Measurements from ENCODE around the gene KCNMB1.

Gene KCNMB1

DNA sequence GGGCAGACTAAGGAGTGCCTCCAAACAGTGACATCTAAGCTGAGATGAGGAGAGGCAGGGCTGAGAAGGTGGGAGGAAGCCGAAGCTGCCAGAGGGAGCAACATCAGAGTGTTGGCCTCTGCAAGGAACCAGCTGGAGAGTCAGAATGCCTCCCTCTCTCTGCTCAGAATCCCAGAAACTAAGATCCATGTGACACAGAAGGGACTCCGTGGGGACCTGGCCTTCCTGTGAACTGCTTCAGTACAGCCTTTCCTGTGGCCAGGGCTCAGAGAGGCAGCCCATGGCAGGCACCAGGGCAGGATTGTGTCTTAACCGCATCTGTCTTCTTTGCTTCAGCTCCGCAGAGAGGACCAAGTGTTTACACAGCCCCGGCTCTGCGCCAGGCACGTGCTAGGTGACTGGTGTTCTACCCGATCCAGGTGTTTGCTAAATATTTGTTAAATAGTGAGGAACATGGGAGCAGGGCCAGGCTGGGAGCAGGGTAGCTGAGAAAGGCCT, 33.5 kb downstream of the KCNMB1 start:
- no peaks in the 10 kb centered on the region for H3K27me3 ChIP-seq (ENCODE audit: insufficient read depth, low read length, poor library complexity)

DNA sequence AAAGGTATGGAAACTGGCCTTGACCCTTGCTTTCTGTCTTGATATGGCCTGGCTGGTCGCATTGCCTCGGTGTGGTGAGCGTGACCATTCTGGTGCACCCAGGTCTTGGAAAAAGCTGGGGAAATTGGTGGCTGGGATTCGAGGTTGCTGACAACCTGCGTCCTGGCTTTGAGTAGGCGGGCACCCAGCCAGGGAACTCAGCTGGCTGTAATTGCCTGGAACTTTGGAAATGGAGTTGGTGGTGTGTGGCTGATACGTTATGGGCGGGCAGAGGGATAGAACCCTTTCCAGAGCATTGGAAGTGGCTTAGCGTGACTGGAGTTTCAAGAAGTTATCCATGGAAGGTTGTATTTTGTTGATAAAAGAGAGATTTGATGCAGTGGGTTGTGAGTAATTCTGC, 35.2 kb downstream of the KCNMB1 start:
- H3K18ac ChIP-seq (ENCODE audit: low read length) = no peak overlapping the region
- no peak overlapping the region for H4K8ac ChIP-seq (ENCODE audit: low read depth, low read length)
- no peaks in the 10 kb centered on the region for H3K27me3 ChIP-seq (ENCODE audit: insufficient read depth, low read length, poor library complexity)
- H3K4me1 ChIP-seq (ENCODE audit: control insufficient read depth, low read depth, low read length) = no peaks in the 10 kb centered on the region
- H3K36me3 ChIP-seq (ENCODE audit: control insufficient read depth, insufficient read depth, low read length) = no peaks in the 10 kb centered on the region
- no peak overlapping the region for H4K5ac ChIP-seq (ENCODE audit: low read length)
- H3K79me1 ChIP-seq (ENCODE audit: low read length) = no peaks in the 10 kb centered on the region
- no peak overlapping the region for H3K4me3 ChIP-seq (ENCODE audit: low read length)
- DNase-seq = no peak
- no peak overlapping the region for H3K9ac ChIP-seq (ENCODE audit: low read length)
- no CpG with 5 or more reads among the region's 9 CpGs for WGBS (ENCODE audit: extremely low coverage, insufficient coverage, low lambda C conversion rate)
- no peak overlapping the region for H3K4ac ChIP-seq (ENCODE audit: low read depth, low read length)
- H3K4me2 ChIP-seq (ENCODE audit: low read length) = no peak overlapping the region
- no peak overlapping the region for H2BK120ac ChIP-seq (ENCODE audit: low read depth, low read length)
- no peak overlapping the region for H2BK5ac ChIP-seq (ENCODE audit: low read length)
- H2AK5ac ChIP-seq (ENCODE audit: low read length) = no peak overlapping the region
- no peaks in the 10 kb centered on the region for H3K79me2 ChIP-seq (ENCODE audit: control insufficient read depth, insufficient read depth, low read length)
- H3K56ac ChIP-seq (ENCODE audit: low read length) = no peak overlapping the region
- H3K23ac ChIP-seq (ENCODE audit: low read length) = no peak overlapping the region
- H3K27ac ChIP-seq (ENCODE audit: low read depth, low read length) = no peak overlapping the region
- H2BK15ac ChIP-seq (replicated peaks; ENCODE audit: low read depth) = no peak overlapping the region

More for the DNA sequence above, 33.5 kb downstream of the KCNMB1 start:
- H3K18ac ChIP-seq (ENCODE audit: low read length) = no peak overlapping the region
- H2AK5ac ChIP-seq (ENCODE audit: low read length) = no peak overlapping the region
- no peaks in the 10 kb centered on the region for H3K79me1 ChIP-seq (ENCODE audit: low read length)
- H2BK15ac ChIP-seq (replicated peaks; ENCODE audit: low read depth) = no peak overlapping the region
- no peaks in the 10 kb centered on the region for H3K36me3 ChIP-seq (ENCODE audit: control insufficient read depth, insufficient read depth, low read length)
- H3K4me2 ChIP-seq (ENCODE audit: low read length) = no peak overlapping the region
- no peak overlapping the region for H4K8ac ChIP-seq (ENCODE audit: low read depth, low read length)
- H4K5ac ChIP-seq (ENCODE audit: low read length) = no peak overlapping the region
- no peak for DNase-seq
- no peak overlapping the region for H3K27ac ChIP-seq (ENCODE audit: low read depth, low read length)
- no peak overlapping the region for H3K23ac ChIP-seq (ENCODE audit: low read length)
- no peaks in the 10 kb centered on the region for H3K4me1 ChIP-seq (ENCODE audit: control insufficient read depth, low read depth, low read length)
- no peak overlapping the region for H2BK5ac ChIP-seq (ENCODE audit: low read length)
- no peaks in the 10 kb centered on the region for H3K79me2 ChIP-seq (ENCODE audit: control insufficient read depth, insufficient read depth, low read length)
- no CpG with 5 or more reads among the region's 8 CpGs for WGBS (ENCODE audit: extremely low coverage, insufficient coverage, low lambda C conversion rate)
- H3K56ac ChIP-seq (ENCODE audit: low read length) = no peak overlapping the region
- no peak overlapping the region for H2BK120ac ChIP-seq (ENCODE audit: low read depth, low read length)
- H3K9ac ChIP-seq (ENCODE audit: low read length) = no peak overlapping the region
- no peak overlapping the region for H3K4me3 ChIP-seq (ENCODE audit: low read length)
- H3K4ac ChIP-seq (ENCODE audit: low read depth, low read length) = no peak overlapping the region

DNA sequence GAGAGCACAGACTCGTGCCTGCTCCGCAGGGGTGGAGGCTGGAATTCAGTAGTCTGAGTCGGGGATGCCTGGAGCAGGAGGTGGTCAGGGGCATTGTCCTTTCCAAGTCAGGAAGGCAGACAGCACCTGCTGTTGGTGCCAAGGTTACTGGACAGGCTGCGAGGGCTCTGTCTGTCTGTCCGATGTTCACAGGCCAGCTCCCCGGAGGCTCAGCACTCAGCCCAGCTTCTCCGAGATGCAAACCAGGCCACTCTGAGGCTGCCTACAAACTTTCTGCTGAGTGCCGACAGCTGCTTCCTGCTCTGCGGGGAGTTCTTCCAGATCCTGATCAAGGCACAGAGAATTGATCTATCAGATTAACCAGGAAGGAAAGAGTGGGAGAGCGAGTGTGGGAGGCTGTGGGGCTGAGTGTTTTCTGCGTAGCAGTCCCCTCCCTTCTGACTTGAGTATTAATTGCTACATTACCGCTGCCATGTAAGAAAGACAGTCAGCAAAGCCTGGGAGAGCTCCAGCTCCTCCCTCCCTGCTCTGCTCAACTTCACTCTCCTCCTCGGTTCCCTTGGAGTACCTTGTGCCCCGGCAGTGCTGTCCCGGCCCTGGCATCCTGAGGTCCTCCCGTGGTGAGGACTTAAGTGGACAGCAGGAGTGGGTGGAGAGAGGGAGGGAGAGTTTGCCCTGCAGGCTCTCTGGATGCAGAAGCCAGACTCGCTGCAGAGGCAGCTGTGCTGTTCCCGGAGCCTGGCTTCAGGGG, 36.0 kb downstream of the KCNMB1 start:
- Histone ChIP-seq H2BK15ac (replicated peaks; ENCODE audit: low read depth) (no peak overlapping the region), H3K4me2 (ENCODE audit: low read length) (no peak overlapping the region), H3K4ac (ENCODE audit: low read depth, low read length) (no peak overlapping the region), H3K9ac (ENCODE audit: low read length) (no peak overlapping the region), H3K56ac (ENCODE audit: low read length) (no peak overlapping the region), H3K23ac (ENCODE audit: low read length) (no peak overlapping the region), H3K4me1 (ENCODE audit: control insufficient read depth, low read depth, low read length) (no peaks in the 10 kb centered on the region), H3K79me2 (ENCODE audit: control insufficient read depth, insufficient read depth, low read length) (no peaks in the 10 kb centered on the region), H3K79me1 (ENCODE audit: low read length) (no peaks in the 10 kb centered on the region), H3K27ac (ENCODE audit: low read depth, low read length) (no peak overlapping the region), H3K18ac (ENCODE audit: low read length) (no peak overlapping the region), H3K27me3 (ENCODE audit: insufficient read depth, low read length, poor library complexity) (no peaks in the 10 kb centered on the region), H2BK5ac (ENCODE audit: low read length) (no peak overlapping the region), H2AK5ac (ENCODE audit: low read length) (no peak overlapping the region), H3K36me3 (ENCODE audit: control insufficient read depth, insufficient read depth, low read length) (no peaks in the 10 kb centered on the region), H2BK120ac (ENCODE audit: low read depth, low read length) (no peak overlapping the region), H4K8ac (ENCODE audit: low read depth, low read length) (no peak overlapping the region), H4K5ac (ENCODE audit: low read length) (no peak overlapping the region), H3K4me3 (ENCODE audit: low read length) (no peak overlapping the region)
- WGBS (ENCODE audit: extremely low coverage, insufficient coverage, low lambda C conversion rate) = no CpG with 5 or more reads among the region's 18 CpGs
- peak; percentile 74 for DNase-seq

DNA sequence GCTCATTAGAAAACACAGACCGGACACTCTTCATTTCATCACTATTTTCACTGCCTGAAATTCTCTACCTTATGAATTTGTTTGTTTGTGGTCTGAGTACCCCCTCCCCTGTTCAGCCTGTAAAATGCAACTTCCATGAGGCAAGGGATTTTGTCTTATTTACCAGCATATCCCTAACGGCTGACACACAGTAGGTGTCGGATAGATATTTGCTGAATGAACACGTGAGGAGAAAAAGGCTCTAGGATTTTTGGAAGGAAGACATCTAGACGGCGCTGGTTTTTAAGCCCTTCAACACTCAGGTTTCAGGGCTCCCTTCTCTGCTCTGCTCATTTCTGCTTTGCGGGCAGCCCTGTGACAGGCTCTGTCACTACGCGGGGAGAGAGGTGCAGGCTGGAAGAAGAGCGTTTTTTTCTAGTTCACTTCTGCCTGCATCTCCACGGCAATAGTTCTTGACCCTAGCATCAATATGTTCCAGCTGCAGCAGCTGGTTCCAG, 41.0 kb downstream of the KCNMB1 start:
- no peak for DNase-seq
- Histone ChIP-seq H3K4me1 (ENCODE audit: control insufficient read depth, low read depth, low read length) (no peaks in the 10 kb centered on the region), H2BK120ac (ENCODE audit: low read depth, low read length) (no peak overlapping the region), H3K36me3 (ENCODE audit: control insufficient read depth, insufficient read depth, low read length) (no peaks in the 10 kb centered on the region), H4K8ac (ENCODE audit: low read depth, low read length) (no peak overlapping the region), H3K4me2 (ENCODE audit: low read length) (no peak overlapping the region), H3K27ac (ENCODE audit: low read depth, low read length) (no peak overlapping the region), H2BK5ac (ENCODE audit: low read length) (no peak overlapping the region), H3K79me1 (ENCODE audit: low read length) (no peaks in the 10 kb centered on the region), H3K18ac (ENCODE audit: low read length) (no peak overlapping the region), H3K27me3 (ENCODE audit: insufficient read depth, low read length, poor library complexity) (no peaks in the 10 kb centered on the region), H3K4me3 (ENCODE audit: low read length) (no peak overlapping the region), H2AK5ac (ENCODE audit: low read length) (no peak overlapping the region), H2BK15ac (replicated peaks; ENCODE audit: low read depth) (no peak overlapping the region), H3K4ac (ENCODE audit: low read depth, low read length) (no peak overlapping the region), H3K79me2 (ENCODE audit: control insufficient read depth, insufficient read depth, low read length) (no peaks in the 10 kb centered on the region), H3K23ac (ENCODE audit: low read length) (no peak overlapping the region), H4K5ac (ENCODE audit: low read length) (no peak overlapping the region), H3K9ac (ENCODE audit: low read length) (no peak overlapping the region), H3K56ac (ENCODE audit: low read length) (no peak overlapping the region)
- no CpG with 5 or more reads among the region's 11 CpGs for WGBS (ENCODE audit: extremely low coverage, insufficient coverage, low lambda C conversion rate)

DNA sequence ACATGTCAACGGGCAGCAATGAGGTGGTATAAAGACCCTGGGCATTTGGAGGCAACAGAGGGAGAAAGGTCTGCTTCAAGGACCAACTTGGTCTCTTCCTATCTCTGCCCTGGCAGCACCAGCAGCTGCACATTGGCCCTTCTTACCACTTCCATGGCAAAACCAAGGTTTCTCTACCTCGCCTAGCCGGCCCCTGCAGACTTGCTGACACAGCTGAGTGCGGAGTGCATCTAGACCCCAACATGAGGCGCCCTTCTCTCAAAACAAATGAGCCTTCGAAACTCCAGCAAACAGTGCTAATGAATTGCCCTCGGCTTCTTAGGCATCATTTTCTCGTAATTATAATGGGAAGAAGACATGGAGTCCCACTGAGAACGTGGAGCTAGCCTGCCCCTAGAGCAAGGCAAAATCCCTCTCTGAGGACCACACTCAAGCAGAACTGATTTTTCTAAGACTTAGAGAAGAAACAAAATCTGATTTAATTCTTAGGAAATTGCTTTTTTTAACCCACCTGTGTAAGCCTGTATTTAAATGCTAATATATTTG, 42.1 kb downstream of the KCNMB1 start:
- no peak overlapping the region for H4K5ac ChIP-seq (ENCODE audit: low read length)
- H3K18ac ChIP-seq (ENCODE audit: low read length) = no peak overlapping the region
- no peak overlapping the region for H2BK15ac ChIP-seq (replicated peaks; ENCODE audit: low read depth)
- no peak overlapping the region for H3K23ac ChIP-seq (ENCODE audit: low read length)
- no peak overlapping the region for H3K4me3 ChIP-seq (ENCODE audit: low read length)
- no peak overlapping the region for H2BK5ac ChIP-seq (ENCODE audit: low read length)
- H3K27me3 ChIP-seq (ENCODE audit: insufficient read depth, low read length, poor library complexity) = no peaks in the 10 kb centered on the region
- H3K79me2 ChIP-seq (ENCODE audit: control insufficient read depth, insufficient read depth, low read length) = no peaks in the 10 kb centered on the region
- no peak overlapping the region for H3K27ac ChIP-seq (ENCODE audit: low read depth, low read length)
- H4K8ac ChIP-seq (ENCODE audit: low read depth, low read length) = no peak overlapping the region
- no peak overlapping the region for H3K4ac ChIP-seq (ENCODE audit: low read depth, low read length)
- H3K4me2 ChIP-seq (ENCODE audit: low read length) = no peak overlapping the region
- H3K9ac ChIP-seq (ENCODE audit: low read length) = no peak overlapping the region
- H3K79me1 ChIP-seq (ENCODE audit: low read length) = no peaks in the 10 kb centered on the region
- H3K4me1 ChIP-seq (ENCODE audit: control insufficient read depth, low read depth, low read length) = no peaks in the 10 kb centered on the region
- no peak overlapping the region for H3K56ac ChIP-seq (ENCODE audit: low read length)
- WGBS (ENCODE audit: extremely low coverage, insufficient coverage, low lambda C conversion rate) = no CpG with 5 or more reads among the region's 9 CpGs
- DNase-seq = no peak
- H2BK120ac ChIP-seq (ENCODE audit: low read depth, low read length) = no peak overlapping the region
- H3K36me3 ChIP-seq (ENCODE audit: control insufficient read depth, insufficient read depth, low read length) = no peaks in the 10 kb centered on the region
- no peak overlapping the region for H2AK5ac ChIP-seq (ENCODE audit: low read length)

Data from mesendoderm (in vitro differentiated cells).